Tibial nerve (tissue), 4 donors: ENCODE measurements around the gene DMRTC1. TPM values are rescaled to one million over a fixed set of nuclear protein-coding genes. Genes with fewer than 3 reads are reported as not detected.
"Not testable (repeated sequence)": the region's sequence is repeated elsewhere in the genome, so short reads cannot be mapped to it uniquely, and the experiment has no call there.

ENCODE experiments used
- DNase-seq, 2 donors: peaks; one replicate each; pipeline ENCODE4 v3.0.0-alpha.2; 2019; ENCODE audit warnings: low spot score in 2 of 2
- H3K27ac ChIP-seq, 4 donors: fragments of 200-600 bp; sonication (generic) in 3 of 4; one replicate each; pipeline ENCODE4 v1.5.1; 2017 to 2019; ENCODE audit warnings: mild to moderate bottlenecking in 1 of 4
- H3K27me3 ChIP-seq, 2 donors: fragments of 200-600 bp; sonication (generic) in 1 of 2; one replicate each; pipeline versions ENCODE4 v1.5.1 to v1.6.0; 2017 to 2019
- H3K36me3 ChIP-seq, 3 donors: fragments of 200-600 bp; sonication (generic); one replicate each; pipeline ENCODE4 v1.5.1; 2018 to 2019
- H3K4me1 ChIP-seq, 4 donors: fragments of 200-600 bp; sonication (generic) in 3 of 4; one replicate each; pipeline ENCODE4 v1.5.1; 2017 to 2019
- H3K4me3 ChIP-seq, 4 donors: fragments of 200-600 bp; sonication (generic) in 3 of 4; one replicate each; pipeline ENCODE4 v1.5.1; 2017 to 2019; ENCODE audit warnings: mild to moderate bottlenecking in 1 of 4, moderate library complexity in 1 of 4
- H3K9me3 ChIP-seq, 4 donors: fragments of 200-600 bp; sonication (generic) in 3 of 4; one replicate each; pipeline ENCODE4 v1.5.1; 2017 to 2019
- WGBS, 2 donors: methylation state at CpG; one replicate each; pipeline ENCODE4 v1.1.5; 2018; 5-methylcytosine and 5-hydroxymethylcytosine counted together
- total RNA-seq, 4 donors: library from RNA; depleted of rRNA; stranded (reverse); fragments of >200 nt; gene quantifications; one replicate each; pipeline ENCODE4 v1.1.0, GENCODE V29; 2016

Gene DMRTC1, protein sequence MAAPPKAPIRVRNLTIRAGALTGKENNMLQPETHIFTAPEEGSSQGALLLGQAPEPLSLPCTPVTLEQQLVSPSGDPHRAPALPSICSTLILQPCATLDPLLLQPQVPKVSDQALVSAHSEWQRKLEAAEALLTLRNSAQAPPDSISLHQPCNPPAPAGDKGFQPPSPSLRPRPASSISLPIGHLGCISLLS
- total RNA-seq = not detected

DNA sequence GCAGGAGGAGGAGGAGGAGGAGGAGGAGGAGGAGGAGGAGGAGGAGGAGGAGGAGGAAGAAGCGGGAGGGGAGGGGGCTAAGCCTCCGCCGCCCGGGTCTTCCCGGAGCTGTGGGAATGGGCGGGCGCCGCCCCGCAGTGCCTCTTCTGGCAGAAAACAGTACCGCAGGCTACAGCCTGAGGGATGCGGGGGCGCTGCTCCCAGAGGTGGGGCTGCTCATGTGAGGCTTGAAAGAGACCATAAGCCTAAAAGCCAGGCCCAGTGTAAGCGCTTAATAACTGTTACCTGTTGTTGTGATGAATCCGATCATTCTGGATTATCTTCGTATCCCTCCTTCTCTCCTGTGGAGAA lies at the start of gene DMRTC1:
TSS of gene DMRTC1 (minus strand) at position 19 of the 351 bp plus-strand sequence. CDS start 68,143 bp downstream, outside the sequence.
- no CpG with 5 or more reads among the region's 15 CpGs for WGBS, 2 donors
- H3K9me3 ChIP-seq, DNase-seq, H3K36me3 ChIP-seq, H3K27me3 ChIP-seq, H3K4me1 ChIP-seq, H3K27ac ChIP-seq, H3K4me3 ChIP-seq: not testable (repeated sequence)

DNA sequence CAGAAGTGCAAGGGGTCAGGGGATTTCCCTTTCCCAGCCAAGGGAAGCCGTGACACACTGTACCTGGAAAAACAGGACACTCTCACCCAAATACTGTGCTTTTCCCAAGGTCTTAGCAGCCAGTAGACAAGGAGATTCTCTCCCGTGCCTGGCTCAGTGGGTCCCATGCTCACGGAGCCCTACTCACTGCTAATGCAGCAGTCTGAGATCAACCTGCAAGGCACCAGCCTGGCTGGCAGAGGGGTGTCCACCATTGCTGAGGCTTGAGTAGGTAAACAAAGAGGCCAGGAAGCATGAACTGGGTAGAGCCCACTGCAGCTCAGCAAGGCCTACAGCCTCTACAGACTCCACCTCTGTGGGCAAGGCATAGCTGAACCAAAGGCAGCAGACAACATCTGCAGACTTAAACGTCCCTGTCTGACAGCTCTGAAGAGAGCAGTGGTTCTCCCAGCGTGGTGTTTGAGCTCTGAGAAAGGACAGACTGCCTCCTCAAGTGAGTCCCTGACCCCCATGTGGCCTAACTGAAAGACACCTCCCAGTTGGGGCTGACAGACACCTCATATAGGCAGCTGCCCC lies 37.3 kb upstream of the DMRTC1 start:
- not testable (repeated sequence) for H3K36me3 ChIP-seq, H3K4me3 ChIP-seq, H3K27me3 ChIP-seq, DNase-seq, H3K4me1 ChIP-seq, H3K9me3 ChIP-seq, H3K27ac ChIP-seq
- 80 to 86% methylated on average over 1 to 3 of the region's 5 CpGs for WGBS, 2 donors

DNA sequence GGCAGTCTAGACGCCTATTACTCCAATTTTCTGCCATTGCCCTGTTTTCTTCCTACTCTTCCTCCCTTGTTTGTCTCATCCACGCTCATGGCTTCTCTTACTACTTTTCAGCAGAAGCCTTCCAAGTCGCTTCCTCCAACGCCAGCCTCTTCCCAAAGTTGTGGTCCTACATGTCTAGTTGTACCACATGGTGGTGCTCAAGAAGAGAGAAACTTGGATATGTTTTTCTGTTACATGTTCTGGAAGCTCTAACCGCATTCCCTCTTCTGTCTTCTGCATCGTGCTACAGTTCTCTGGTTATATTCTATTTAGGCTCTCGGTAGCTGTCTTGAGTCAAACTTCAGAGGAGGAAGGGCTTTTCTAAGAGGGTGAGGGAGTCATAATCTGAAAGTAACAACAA lies 31.2 kb upstream of the DMRTC1 start:
- not testable (repeated sequence) for DNase-seq
- WGBS, 2 donors = no CpG with 5 or more reads among the region's 7 CpGs

DNA sequence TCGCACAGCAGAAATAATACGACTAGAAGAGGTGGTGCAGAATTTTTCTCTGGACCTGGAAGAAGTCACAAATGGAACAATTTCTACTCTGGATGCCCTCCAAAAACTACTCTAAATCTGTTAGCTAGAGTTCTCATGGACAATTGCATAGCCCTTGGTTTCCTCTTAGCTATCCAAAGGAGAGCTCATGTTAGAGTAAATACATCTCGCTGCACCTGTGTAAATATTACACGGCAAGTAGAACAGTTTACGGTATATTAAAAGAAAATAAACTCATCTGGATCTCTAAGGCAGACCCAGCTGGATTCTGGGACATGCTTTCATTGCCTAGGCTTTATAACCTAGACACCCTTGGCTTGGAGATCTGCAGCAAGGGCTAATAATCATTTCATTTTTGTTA lies 28.2 kb upstream of the DMRTC1 start:
- not testable (repeated sequence) for H3K9me3 ChIP-seq, DNase-seq, H3K4me3 ChIP-seq, H3K36me3 ChIP-seq, H3K4me1 ChIP-seq, H3K27ac ChIP-seq, H3K27me3 ChIP-seq
- no CpG with 5 or more reads among the region's 5 CpGs for WGBS, 2 donors

More for the DNA sequence above, 31.2 kb upstream of the DMRTC1 start:
- H3K4me3 ChIP-seq, H3K4me1 ChIP-seq, H3K9me3 ChIP-seq, H3K36me3 ChIP-seq, H3K27ac ChIP-seq, H3K27me3 ChIP-seq: not testable (repeated sequence)

DNA sequence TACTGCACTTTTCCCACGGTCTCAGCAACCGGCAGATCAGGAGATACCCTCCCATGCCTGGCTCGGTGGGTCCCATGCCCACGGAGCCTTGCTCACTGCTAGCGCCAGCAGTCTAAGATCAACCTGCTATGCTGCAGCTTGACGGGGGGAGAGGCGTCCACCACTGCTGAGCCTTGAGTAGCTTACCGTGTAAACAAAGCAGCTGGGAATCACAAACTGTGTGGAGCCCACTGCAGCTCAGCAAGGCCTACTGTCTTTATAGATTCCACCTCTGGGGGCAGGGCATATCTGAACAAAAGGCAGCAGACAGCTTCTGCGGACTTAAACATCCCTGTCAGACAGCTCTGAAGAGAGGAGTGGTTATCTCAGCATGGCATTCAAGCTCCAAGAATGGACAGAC lies 16.3 kb upstream of the DMRTC1 start:
- H3K4me3 ChIP-seq, H3K4me1 ChIP-seq, H3K9me3 ChIP-seq, DNase-seq, H3K27ac ChIP-seq, H3K27me3 ChIP-seq, H3K36me3 ChIP-seq: not testable (repeated sequence)
- WGBS, 2 donors = no CpG with 5 or more reads among the region's 9 CpGs

DNA sequence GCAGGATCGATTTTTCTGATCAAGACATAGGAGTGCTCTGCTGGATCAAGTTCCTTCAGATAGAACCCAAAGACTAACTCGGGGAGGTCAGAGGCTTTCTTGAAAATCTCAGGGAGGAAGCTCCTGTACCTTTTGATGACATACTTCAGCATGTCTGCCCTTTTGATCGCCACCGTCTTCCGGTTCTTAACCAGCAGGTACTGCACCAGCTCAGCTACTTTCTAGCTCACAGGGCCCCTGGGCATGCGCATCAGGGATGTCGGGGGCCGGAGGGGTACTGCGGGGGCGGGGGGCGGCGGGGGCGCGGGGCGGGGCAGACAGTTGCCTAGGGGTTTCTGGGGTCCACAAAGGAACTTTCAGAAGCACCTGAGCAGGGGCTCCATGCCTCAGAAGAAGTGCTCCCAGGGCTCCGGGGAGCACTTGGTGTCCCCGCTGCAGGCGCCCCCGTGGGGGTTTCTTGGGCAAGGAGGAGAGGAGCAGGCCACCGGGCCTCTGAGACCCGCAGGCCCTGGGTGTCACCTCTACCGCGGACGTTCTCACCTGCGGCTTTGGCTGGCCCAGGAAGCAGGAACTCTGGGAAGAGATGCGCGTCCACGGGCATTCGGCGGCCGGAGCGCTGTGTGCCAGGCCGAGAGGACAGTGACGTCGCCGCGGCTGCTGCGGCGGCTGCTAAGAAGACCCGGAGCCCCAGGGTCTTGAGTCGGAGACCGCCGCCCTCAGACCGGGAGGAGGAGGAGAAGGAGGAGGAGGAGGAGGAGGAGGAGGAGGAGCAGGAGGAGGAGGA lies 410 bp downstream of the DMRTC1 start:
- not testable (repeated sequence) for H3K36me3 ChIP-seq, DNase-seq, H3K9me3 ChIP-seq, H3K4me1 ChIP-seq, H3K27ac ChIP-seq, H3K4me3 ChIP-seq, H3K27me3 ChIP-seq
- no CpG with 5 or more reads among the region's 44 CpGs for WGBS, 2 donors

DNA sequence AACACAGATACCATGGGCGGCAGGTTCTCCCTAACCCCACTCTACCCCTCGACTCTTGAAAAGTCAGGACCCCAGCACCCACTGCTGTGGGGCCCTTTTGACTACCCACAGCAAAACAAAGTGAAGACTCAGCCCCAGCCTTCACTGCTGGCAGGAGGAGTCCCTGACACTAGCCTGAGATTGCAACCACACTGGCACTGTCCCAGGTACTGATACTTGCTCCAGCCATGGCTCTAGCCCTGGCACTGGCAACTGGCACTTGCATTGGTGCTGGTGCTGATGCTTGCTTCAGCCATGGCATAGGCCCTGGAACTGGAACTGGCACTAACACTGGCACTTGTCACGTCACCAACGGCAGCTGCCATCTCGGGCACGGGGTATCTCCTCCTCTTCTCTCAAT lies 1.4 kb downstream of the DMRTC1 start:
- H3K27me3 ChIP-seq, H3K9me3 ChIP-seq, H3K36me3 ChIP-seq, H3K4me1 ChIP-seq, H3K4me3 ChIP-seq, DNase-seq, H3K27ac ChIP-seq: not testable (repeated sequence)
- WGBS, 2 donors = no CpG with 5 or more reads among the region's 6 CpGs

DNA sequence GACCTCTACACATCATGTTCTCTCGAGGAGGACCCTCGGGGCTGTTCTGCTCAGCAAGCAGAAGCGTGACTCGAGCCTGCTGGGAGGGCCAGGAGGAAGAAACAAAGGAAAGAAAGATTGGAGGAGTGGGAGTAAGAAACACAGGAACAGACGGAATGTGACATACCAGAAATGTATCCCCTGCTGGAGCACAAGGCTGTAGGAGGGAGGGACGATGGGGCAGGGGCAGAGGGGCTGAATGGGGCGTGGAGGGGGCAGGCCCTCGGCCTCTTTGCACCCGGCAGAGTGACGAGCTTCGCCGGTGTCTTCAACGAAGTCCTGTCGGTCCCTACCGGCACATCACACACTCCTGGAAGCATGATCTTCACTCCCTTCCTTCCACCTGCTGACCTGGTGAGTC lies 5.7 kb downstream of the DMRTC1 start, which contains the start of gene FAM236A:
TSS of gene FAM236A (plus strand) at position 301 of the 400 bp plus-strand sequence. CDS start at position 358, 57 bp downstream.
- not testable (repeated sequence) for H3K36me3 ChIP-seq, H3K4me1 ChIP-seq, H3K27me3 ChIP-seq, H3K27ac ChIP-seq, H3K9me3 ChIP-seq, H3K4me3 ChIP-seq, DNase-seq
- no CpG with 5 or more reads among the region's 15 CpGs for WGBS, 2 donors

DNA sequence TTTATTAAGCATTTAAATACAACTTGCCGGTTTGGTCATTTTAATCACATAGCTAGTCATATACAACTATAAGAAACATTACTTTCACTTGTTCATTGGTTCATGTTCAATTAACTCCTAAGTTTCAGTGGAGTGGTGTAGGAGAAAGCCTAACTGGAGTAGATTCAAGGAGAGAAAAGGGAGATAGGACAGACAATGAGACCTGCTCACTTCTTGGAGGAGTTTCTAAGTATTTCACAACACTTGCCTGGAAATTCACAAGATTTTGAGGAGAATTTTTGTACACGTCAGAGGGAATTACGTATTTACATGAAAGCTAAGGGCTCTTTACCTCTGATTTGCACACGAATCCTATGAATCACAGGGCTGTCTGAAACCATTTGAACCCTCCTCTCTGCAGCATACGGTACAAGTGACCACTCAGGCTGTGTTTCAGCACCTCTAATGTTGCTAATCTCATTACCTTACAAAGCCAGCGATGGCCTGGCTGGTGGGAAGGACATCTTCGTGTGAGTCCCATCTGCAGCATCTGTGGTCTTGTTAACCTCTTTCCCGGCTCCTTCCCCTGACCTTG lies 6.7 kb downstream of the DMRTC1 start:
- WGBS, 2 donors = no CpG with 5 or more reads among the region's 8 CpGs
- not testable (repeated sequence) for H3K27me3 ChIP-seq, DNase-seq, H3K27ac ChIP-seq, H3K9me3 ChIP-seq, H3K4me3 ChIP-seq, H3K36me3 ChIP-seq, H3K4me1 ChIP-seq

DNA sequence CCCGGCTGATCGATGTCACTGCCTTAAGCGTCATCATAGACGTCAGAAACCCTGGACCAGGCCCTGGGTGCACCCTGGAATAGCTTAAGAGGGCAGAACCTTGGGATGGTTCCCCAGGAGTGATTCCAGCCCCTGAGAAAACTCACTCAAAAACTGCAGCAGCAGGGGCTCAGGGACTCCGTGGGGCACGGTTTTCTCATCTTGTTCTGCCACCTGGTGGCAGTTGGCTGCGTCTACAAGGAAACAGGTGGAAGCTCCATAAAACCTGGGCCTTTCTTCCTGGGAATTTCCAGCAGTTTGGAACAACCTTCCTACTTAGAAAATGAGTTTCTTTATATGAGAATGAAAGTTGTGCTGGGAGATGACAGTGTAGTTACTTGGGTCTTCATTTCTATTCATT lies 7.2 kb downstream of the DMRTC1 start:
- not testable (repeated sequence) for H3K4me3 ChIP-seq, H3K27me3 ChIP-seq, H3K4me1 ChIP-seq, DNase-seq, H3K36me3 ChIP-seq, H3K9me3 ChIP-seq, H3K27ac ChIP-seq
- WGBS, 2 donors = no CpG with 5 or more reads among the region's 7 CpGs

DNA sequence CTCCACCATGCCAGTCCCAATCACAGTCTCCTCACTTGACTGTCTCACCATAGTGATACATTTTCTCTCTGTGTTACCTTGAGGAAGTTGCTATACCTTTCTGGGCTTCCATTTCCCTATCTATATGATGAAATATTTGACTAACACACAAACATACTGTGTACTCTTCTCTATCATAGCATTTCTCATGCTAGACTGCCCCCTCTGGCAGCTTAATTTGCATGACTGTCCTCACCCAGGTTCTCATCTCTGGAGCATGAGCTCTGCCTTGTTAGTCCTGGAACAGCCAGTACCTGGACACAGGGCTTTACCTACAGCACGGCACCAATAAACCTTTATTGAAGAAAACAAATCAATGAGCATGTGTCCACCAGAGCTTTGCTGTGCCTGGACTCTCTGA lies 11.4 kb downstream of the DMRTC1 start:
- not testable (repeated sequence) for H3K9me3 ChIP-seq, H3K4me1 ChIP-seq, DNase-seq, H3K36me3 ChIP-seq, H3K4me3 ChIP-seq, H3K27me3 ChIP-seq, H3K27ac ChIP-seq
- no CpG with 5 or more reads among the region's 1 CpG for WGBS, 2 donors

DNA sequence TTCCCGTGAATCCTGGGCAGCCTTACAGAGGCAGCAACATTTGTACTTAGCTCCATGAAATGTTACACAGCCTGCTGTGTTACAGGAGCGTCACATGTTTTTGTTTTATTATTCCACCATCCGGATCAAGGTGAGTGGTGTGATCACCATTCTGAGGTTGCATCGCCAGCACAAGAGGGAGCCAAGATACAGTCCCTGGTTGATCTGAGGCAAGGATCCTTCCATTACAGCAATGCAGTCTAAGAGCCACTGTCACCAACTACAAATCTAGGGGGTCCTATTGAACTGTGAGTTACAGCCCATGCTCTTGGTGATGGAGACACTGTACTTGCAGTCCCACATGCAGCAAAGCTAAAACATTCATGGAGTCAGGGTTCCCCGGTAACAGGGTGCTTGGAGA lies 27.5 kb downstream of the DMRTC1 start:
- 92% methylated on average over 2 of the region's 5 CpGs; no CpG with 5 or more reads in 1 of the 2 donors for WGBS, 2 donors
- H3K36me3 ChIP-seq, H3K4me3 ChIP-seq, H3K27me3 ChIP-seq, H3K9me3 ChIP-seq, H3K27ac ChIP-seq, DNase-seq, H3K4me1 ChIP-seq: not testable (repeated sequence)

DNA sequence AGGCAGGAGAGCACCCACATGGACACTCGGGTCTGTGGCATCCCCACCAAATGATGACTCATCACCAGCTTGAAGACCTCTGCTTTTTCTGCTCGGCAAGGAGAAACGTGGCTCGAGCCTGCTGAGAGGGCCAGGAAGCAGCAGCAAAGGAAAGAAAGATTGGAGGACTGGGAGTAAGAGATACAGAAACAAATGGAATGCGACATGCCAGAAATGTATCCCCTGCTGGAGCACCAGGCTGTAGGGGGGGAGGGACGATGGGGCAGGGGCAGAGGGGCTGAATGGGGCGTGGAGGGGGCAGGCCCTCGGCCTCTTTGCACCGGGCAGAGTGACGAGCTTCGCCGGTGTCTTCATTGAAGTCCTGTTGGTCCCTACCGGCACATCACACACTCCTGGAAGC lies 31.3 kb downstream of the DMRTC1 start, which contains the start of gene FAM236C:
TSS of gene FAM236C (plus strand) at position 301 of the 400 bp plus-strand sequence. CDS start 100 bp downstream, outside the sequence.
- H3K27ac ChIP-seq, DNase-seq, H3K4me1 ChIP-seq, H3K4me3 ChIP-seq, H3K27me3 ChIP-seq, H3K36me3 ChIP-seq, H3K9me3 ChIP-seq: not testable (repeated sequence)
- WGBS, 2 donors = no CpG with 5 or more reads among the region's 13 CpGs
